Gastrocnemius medialis (tissue), 4 donors: ENCODE results near the gene AACS.

Source experiments
- POLR2A ChIP-seq, 2 donors: fragments of 450-650 bp; IDR thresholded peaks; one replicate each; pipeline ENCODE4 v1.6.1; 2017; ENCODE audit warnings: antibody characterized with exemption in 2 of 2, mild to moderate bottlenecking in 2 of 2, moderate library complexity in 2 of 2
- TF ChIP-seq, protein P1 (sequence below), 5 experiments: fragments of 450-650 bp in 3 of 5; fragments of 200-600 bp in 2 of 5; sonication (generic) in 2 of 5; IDR thresholded peaks in 4 of 5; conservative IDR thresholded peaks in 1 of 5; 1 replicate in 4 of 5; 2 replicates in 1 of 5; pipeline ENCODE4 v1.5.1; 2016 to 2019; ENCODE audit warnings: antibody characterized with exemption in 5 of 5, mild to moderate bottlenecking in 3 of 5, moderate library complexity in 3 of 5

- TF ChIP-seq POLR2A (IDR thresholded peaks at IDR 0.05) = no peak
- TF ChIP-seq, protein P1, sequence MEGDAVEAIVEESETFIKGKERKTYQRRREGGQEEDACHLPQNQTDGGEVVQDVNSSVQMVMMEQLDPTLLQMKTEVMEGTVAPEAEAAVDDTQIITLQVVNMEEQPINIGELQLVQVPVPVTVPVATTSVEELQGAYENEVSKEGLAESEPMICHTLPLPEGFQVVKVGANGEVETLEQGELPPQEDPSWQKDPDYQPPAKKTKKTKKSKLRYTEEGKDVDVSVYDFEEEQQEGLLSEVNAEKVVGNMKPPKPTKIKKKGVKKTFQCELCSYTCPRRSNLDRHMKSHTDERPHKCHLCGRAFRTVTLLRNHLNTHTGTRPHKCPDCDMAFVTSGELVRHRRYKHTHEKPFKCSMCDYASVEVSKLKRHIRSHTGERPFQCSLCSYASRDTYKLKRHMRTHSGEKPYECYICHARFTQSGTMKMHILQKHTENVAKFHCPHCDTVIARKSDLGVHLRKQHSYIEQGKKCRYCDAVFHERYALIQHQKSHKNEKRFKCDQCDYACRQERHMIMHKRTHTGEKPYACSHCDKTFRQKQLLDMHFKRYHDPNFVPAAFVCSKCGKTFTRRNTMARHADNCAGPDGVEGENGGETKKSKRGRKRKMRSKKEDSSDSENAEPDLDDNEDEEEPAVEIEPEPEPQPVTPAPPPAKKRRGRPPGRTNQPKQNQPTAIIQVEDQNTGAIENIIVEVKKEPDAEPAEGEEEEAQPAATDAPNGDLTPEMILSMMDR (IDR thresholded peaks at IDR 0.05 in 4 of 5, conservative IDR thresholded peaks at IDR 0.05 in 1 of 5) = no peak
Measured at GRCh38 chr12:125104982-125105381, 39.7 kb downstream of the AACS start.
